UCSD-AML1 (cell line): ENCODE data around the gene PTPRG.

Experiments used
- DNase-seq: peaks from one replicate; lab custom pipeline; 2025; ENCODE audit not compliant: unreplicated experiment; lab: John Stamatoyannopoulos, UW

PTPRG gene

DNA sequence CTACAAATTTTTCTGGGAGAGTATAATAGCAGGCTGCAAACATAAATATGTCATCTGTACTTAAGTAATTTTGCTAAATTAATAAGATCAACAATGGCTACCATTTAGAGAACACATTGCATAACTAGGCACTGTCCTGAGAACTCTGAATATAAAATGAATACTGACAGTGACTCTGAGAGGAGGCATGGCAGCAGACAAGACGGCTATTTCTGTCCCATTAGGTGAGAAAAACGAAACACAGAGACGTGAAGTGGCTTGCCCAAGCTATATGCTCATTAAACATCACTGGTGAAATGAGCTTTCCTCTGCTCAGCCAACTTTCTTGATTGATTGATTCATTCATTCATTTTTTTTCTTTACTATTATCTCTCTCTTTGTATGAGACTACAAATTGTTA is 384.3 kb downstream of the PTPRG start:
- DNase-seq = no peak

DNA sequence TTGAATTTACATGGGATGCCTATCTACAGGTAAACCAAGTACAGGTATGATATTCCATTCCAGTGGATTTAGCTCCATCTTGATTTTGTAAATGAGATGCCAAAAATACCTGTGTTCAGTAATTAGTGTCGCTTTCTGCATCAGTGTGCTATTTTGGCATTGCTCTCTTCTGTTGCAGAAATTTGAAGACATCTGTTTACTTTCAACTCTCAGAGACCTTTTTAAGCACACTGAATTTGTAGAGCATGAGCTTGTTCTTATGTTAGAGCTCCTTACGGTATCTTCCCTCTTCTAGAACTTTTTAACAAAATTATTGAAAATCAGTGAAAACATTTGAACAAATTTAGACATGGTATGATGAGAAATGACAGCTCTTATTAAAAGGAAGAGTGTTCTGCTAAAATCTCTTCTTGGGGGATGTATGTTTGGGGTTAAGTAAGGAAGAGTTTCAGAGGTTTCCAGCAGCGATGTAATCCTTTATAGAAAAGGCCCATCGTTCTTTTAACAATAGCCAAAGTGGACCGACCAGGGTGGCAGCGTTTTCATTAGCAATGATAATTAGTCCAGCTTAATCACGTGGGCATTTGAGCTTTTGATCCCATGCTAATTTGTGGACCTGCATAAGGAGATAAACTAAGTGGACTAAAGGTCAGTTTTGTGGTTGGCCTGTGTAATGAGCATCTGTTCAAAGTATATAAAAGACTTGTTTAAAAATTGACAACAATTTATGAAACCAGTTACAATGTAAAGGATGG is 385.4 kb downstream of the PTPRG start:
- no peak for DNase-seq

DNA sequence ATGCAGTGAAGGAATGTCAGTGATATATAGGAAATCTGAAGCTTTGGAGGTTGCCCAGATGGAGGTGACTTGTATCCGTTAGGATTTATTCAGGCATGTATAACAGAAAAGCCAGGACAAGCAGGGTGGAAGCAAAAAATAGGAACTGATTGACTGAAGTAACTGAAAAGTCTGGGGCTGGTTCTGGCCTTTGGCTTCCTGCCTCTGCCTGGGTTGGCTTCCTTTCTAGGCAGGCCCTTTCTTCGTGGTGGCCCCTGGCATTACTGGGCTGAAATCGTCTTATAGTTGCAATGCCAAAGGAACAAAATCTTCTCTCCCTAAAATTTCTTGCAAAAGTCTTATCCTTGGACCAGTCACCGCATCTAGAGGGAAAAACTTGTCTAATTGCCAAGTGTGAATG is 386.1 kb downstream of the PTPRG start:
- no peak for DNase-seq

DNA sequence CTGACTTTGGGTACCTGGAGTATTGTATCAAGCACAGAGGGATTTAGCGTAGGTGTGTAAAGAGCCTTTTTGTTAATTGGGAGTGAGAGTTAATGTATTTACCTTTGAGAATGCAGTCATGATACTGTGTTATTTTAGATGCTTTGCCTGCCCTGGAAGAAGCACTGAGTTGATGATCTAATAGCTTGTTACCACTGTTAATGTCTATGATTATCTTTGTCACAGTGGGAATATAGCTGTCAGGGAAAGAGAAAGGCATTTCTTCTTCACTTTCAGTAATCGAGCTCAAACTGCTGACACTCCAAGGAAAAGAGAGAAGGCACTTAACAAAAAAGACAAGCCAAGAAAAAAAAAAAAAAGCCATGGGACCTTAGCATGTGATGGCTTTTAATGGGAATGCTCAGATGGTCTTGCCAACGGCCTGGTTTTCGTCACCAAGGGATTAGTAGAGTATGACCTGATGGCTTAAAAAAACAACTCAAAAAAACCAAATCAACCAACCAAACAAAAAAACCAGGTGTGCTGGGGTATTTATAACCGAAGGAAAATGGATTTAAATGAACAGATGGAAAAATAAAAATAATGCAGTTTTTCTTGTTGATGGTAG is 387.4 kb downstream of the PTPRG start:
- no peak for DNase-seq

DNA sequence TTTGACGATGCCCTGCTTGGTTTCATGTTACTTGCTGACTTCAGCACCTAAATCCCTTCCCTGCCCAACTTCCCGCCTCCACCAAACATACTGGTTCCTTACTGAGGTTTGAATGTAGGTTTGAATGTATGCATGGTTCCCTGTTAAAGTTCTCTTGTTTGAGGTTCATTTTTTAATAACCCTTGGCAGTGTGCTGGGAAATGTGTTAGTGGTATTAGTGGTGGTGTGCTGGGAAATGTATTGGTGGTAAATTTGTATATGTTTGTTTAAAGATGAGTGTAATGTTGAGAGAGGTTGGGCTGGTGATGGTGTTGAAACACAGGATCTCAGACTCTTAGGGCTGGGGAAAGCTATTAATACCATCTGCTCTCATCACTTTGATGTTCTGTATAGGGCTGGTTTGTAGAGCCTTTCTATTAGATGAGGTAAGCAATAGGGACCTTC is 392.7 kb downstream of the PTPRG start:
- no peak for DNase-seq

DNA sequence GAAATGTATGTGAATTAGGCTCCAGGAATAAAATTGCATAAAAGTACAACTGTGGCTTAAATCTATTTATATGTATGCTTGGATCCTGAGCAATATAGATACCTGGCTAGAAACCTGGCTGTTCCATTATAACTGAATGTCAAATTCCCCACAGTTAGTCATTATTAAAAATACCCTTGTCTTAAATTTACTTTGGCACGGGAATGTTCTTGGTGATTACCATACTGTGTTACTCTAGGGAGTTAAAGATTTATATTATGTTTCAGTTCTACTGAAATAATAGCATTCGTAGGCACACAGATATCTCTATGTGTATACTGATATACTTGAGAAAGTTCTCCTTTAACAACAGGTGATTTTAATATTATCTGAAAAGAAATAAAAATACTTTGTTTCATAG is 394.1 kb downstream of the PTPRG start:
- DNase-seq = no peak

DNA sequence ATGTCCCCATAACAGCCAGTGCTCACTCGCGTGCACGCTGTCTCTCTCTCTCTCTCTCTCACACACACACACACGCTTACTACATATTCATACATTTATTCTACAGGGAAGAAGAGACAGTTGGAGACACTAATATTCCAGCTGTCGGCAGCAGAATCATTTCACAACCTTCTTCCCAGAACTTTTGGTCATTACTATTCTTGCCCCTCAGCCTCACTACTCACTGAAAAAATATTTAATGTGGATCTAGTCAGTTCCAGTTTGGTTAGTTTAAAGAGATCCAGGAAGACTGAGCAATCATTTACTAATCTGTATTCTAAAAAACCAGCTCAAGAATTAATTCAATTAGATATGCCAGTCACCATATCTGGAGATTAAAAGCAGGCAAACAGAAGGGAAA is 394.9 kb downstream of the PTPRG start:
- no peak for DNase-seq

DNA sequence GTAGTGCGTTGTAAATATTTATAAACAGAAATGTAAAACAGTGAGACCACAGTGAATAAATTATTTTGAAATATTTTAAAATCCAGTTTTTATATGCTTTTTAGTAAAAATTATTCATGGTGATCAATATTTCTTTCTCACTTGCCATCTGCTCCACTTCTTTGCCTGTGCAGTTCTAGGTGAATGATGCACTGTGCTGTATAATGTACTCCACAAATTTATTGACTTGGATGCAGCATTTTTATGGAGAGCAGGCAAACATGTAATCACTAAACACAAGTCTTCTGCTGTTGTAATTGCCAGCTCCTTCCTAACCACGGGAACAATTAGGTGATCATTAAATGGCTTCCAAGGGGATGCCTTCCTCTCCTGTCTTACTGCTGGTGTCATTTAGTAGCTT is 395.9 kb downstream of the PTPRG start:
- no peak for DNase-seq

DNA sequence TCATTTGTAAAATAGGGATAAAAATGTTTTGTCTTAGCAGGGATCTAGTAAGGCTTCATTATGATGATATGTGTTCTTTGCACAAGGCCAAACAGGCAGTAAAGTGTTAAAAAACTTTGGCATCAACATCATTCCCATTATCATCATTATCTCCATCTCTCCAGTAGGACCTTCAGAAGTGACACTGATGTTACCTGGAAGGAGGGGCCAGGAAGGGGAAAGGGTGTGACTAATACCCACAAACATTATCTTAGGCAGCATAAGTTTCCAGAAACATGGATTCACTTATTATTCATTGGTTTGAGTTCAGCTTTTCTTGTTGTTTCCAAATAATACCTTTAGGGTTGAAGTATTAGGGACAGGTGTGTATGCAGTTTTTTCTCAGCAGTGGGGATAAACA is 399.6 kb downstream of the PTPRG start:
- no peak for DNase-seq

DNA sequence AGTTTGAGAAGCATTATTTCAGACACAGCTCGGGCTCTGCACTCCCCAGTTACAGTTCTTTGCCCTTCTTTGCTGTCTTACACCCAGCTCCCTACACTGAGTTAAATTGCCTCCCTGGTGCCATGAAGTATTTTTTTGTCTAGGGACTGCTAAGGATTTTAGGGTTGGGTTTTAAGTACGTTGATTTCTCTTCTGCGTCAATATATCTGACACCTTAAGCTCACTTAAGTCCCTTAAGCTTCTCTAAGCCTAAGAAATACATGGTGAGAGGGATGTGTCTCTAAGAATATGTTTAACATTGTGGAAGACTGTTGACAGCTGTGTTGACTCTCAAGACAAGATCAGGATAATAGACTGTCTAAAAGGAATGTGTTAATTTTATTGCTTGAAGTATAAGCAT is 400.5 kb downstream of the PTPRG start:
- no peak for DNase-seq

DNA sequence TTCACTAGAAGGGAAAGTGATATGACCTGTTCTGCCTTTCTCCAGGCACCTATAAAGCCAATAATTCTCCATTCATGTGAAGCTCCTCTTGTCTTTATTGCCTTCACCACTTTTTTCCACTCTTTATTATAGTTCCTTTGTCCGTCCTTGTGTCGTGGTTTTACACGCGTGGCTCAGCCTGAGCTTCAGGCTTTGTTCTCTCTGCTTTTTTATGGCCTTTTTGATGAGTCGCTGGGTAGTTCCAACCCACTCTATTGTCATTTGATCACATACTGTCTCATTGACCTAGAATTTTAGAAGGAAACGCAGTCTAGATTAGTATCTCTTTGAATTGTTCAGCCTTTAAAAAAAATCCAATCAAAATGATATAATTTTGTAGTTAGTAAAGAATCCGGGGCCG is 403.2 kb downstream of the PTPRG start:
- no peak for DNase-seq

DNA sequence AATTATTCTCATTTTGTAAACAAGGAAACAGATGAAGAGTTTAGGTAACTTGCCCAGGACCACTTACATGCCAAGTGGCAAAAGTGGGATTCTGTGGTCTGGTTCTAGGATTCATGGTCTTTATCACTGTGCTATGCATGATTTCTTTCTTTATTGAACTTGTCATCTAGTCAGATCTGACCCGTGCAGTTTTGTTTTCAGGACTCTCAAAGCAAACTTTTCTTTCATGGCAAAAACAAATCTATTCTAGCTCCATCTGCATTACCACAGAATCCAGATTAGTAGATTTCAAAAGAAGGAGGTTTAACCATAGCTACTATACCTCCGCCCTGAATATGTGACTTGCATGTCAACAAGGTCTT is 404.4 kb downstream of the PTPRG start:
- DNase-seq = no peak

DNA sequence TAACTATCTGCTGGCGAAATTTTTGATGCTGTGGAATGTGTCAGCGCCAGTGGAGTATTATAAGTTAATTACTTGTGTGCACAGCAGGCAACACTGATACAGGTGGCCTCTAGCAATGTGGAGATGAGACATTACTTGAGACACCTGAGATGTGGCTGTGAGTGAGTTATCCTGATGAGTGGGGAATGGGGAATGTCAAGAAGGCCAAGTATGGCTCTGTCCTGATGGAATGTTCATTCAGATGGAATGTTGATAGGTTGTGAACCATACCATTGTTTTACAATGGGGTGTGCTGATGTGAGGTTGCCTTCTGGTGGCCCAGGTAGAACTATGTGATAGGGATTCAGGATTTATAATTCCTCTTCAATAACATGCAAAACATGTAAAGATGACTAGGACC is 404.8 kb downstream of the PTPRG start:
- no peak for DNase-seq

DNA sequence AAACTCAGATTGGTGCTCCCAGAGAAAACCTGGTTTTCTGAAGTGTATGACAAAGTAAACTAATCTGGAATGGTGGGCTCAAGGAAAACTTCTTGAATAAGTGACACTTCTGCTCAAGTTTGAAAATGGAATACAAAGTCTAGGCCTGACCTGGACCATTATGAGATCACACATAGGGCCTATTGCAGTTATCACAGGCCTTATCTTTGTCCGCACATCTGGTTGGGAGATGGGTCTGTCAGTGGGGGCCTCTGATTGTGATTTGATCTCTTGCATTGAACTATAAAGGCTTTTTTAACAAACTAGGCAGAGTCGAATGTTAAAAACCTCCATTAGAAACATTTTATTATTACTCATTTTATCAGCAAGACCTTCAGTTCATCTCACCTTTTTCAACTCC is 405.6 kb downstream of the PTPRG start:
- no peak for DNase-seq

DNA sequence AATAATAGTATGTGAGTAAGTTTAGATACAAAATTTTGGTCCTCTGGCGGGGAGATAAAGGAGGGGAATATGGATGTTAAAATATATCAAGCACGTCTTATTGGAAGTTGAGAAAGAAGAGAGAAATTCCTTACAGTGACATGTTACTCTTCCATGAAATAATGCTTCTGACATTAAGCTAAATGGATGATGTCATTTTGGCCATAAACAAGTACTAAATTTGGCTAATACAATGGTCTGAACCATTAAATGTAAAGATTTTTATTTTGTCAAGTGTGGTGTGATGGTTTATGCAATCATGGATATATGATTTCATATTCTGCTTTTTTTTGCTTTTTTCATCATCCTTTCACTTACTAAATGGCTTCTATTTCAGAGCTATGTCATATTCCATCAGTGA is 406.6 kb downstream of the PTPRG start:
- no peak for DNase-seq

DNA sequence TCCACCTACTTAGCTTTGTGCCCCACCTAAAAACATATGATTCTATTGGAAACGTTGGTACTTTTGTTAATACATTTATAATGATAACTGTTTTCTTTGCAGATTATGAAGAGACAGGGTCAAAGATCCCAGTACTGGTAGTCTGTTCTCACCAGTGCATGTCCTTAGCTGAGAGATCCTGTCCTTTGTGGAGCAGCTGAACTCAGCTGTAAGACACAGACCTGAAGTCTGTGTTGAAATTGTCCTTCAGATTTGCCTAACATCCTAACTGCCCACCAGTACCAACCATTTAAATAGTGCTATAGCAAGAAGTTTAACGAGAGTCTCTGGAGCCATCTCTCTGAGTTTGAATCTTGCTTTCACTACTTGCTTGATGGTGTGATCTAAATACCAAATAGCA is 413.3 kb downstream of the PTPRG start:
- no peak for DNase-seq

DNA sequence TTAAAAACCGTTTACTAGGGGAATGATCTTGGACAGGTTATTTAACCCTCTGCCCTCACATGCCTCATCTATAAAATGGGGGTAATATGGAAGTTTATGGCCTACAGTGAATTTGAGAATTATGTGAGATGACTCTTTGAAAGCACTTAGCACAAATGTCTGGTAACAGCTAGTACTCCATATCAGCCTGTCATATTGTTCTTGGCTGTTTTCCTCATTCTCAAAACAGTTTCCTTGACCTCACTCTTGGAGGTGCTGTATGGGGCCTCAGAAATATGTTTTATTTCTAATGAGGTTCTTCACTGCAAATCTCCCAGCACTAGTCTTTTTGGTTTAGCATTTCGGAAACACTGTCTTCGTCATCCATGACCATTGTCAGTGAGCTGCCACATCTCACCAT is 413.8 kb downstream of the PTPRG start:
- no peak for DNase-seq

DNA sequence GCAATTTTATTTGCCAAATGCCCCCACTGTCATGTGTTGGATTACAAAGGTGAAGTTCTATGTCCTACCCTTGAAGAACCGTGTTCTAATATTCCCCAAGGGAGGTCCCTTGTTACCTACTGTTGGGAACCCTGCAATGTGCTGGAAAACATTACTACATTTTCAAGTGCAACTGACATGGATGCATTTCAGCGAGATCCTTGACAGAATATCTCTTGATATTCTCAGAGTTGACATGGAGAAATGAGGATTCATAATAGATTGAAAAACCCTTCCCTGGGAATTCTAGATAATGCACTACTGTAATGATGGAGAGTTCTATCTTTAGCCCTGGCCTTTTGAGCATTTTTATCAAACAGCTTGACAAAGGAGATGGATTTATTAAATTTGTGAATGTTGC is 414.6 kb downstream of the PTPRG start:
- no peak for DNase-seq

DNA sequence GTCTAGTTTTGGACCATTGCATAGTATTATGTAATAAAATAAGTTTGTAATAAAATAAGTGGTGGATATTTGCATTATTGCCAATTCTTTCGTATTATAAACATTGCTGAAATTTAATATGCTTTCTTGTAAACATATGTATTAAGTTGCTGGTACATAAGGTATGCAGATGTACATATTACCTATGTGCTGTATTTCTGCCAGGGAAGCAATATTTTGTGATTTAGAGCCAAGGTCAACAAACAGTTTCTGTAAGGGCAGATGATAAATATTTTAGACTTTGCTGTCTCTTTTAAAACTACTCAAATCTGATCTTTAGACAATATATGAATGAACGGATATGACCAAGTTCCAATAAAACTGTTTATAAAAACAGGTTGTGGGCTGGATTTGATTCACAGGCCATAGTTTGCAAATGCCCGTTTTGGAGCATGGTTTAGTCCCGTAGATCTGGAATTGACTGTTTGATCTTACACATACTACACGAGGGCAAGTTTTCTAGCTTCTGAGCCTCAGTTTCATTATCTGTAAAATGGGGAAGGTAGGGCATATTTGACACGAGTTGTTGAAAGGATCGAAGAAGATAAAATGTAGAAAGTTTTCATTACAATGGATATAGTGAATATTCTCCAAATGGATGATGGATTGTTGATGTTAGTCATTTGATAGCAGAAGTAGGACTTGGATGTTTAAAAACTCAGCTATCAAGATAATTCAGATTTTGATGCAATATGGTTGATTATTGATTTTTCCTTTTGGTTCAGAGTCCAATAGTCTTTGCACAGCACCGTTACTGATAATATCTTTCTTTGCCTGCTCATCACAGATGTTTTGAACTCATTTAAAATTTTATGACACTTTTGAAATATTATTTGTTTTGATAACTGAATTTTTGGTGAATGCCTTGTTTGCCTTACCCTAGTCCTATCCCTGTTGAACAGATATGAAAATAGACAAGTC is 417.4 kb downstream of the PTPRG start:
- DNase-seq = no peak

DNA sequence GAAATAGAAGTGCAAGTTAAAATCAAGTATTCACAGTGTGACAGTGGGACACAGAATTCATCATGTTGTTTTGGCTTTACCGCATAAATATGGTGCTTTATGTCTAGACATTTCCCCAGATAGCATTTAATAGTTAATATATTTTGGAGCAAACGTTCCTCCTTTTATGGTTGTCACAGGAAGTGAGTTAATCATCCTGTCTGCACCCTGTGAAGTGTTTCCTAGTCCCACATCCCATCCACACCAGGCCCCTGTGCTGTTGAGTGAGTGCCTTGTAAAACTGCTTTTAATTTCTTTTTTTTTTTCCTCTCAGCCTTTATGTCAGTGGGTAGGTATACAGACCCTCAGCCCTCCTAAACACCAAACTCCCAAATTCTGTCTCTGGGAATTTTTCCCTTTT is 418.3 kb downstream of the PTPRG start:
- no peak for DNase-seq

DNA sequence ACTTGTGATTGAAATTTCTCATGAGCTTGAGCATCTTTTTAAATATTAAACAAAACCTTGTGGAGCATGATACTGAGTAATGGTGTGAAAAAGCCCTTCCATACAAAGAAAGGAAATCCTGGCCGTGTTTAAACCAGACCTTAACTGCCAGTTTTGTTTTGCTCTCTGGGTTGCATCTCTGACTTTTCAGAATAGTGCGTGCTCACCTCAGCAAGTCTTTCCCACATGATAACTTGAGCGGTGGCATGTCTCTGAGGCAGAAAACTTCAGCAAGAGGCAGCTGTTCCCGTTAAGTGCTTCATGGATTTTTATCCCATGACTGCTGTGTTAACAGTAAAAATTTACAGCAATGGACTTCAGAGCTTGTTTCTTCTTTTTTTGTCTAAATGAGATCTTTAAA is 418.7 kb downstream of the PTPRG start:
- no peak for DNase-seq

DNA sequence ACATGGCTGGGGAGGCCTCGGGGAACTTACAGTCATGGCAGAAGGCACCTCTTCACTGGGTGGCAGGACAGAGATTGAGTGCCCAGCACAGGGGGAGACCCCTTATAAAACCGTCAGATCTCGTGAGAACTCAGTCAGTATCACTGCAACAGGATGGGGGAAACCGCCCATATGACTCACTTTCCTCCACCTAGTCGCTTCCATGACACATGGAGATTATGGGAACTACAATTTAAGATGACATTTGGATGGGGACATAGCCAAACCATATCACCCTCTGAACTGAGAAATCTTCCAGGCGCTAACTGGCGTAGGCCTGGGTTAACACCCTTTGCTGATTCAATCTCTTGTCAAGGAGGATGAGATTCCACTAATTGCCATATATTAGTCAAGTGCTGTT is 419.7 kb downstream of the PTPRG start:
- DNase-seq = no peak
